NCI-H1694 treated with DMSO at 0.1 percent for 48 hours (cell line): ENCODE data around the gene FRRS1L.

Source experiments
- DNase-seq: peaks from one replicate; lab custom pipeline; 2025; lab: John Stamatoyannopoulos, UW

The FRRS1L gene

DNA sequence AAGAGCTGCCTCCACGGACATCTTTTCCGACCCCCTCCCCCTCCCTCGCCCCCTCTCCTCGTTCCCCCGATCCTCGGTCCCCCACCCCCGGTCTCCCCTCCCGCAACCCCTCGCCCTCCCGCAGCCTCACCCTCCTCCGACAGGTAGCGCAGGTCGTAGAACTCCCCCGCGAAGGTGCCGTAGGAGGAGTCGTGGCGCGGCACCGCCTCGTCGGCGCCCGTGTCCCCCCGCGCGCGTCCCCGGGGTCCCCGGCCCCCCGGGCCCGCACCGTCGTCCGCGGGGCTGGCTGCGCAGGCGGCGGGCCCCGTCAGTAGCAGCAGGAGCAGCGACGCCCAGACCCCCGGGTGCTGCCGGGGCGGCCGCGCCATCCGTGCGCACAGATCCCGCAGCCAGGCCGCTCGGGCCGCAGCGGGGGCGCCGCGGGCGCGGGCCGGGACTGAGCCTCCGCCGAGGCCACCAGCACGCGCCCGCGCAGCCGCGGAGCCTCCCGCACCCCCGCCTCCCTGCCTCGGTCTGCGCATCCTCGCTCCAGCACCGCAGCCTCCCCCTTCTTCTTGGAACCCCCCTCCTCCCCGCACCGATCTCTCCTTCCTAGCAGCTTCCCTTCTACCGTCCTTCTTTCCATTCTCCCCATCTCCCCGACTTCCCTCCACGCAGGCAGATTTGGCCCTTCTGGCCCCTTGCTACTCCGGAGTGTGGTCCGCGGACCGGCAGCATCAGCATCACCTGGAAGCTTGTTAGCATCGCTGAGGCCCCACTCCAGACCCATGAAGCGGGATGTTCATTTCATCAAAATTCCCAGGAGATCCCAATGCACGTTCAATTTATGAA, at the start of gene FRRS1L:
FRRS1L (minus strand) TSS at position 479 of the 831 bp plus-strand sequence; CDS start at position 368, 111 bp downstream.
- DNase-seq: no peak

DNA sequence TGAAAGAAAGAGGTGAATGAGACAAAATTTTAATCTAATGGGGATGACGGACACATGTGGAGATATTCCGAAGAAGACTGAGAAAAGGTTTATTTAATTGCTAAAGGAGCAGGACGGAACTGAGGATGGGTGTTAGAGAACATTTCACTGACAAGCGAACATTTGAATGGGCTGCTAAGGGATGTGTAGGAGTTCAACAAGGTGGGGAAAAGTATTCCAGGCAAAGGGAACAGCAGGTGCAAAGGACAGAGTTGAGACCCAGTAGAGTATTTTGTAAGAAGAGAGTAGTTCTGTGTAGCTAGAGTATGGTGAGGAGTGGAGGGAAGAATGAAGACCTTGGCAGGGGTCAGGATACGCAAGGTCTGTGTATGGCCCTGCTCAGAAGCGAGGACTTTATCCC, 47.4 kb upstream of the FRRS1L start:
- no peak for DNase-seq

DNA sequence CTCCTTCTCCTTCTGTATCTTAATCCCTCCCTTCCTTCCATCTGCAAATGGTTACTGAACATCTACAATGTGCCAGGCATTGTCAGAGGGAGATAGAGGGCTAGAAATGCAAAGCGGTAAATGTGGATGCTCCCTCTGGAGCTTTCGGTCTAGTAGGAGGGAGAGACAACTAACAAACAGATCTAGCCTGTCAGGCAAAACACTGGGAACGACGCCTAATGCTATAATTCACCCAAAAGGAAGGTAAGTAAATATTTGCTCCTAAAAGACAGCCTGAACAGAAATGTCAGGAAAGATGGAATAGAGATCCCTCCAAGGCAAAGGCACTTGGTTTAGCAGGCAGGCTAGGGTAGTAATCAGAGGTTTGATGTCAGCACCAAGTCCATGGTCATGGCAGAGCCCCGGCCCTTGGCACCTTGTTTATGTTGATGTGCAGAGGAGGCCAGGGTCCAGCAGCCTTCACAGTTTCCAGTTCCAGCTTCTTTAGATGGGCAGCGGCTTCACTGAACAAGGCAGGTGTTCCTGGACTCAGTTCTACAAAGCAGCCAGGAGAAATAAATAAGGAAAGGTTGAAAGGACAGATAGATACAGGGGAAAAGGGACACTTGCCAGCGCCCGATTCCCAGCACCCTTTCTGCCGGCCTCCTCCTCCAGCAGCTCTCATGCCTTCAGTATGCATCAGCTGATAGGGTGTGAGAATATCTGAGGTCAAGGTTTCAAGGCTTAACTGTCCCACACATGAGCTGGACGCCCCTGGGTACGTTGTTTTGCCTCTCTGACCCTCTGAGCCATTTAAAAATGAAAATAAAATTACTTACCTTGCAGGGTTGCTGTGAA, 46.5 kb upstream of the FRRS1L start:
- peak; percentile 2 for DNase-seq

DNA sequence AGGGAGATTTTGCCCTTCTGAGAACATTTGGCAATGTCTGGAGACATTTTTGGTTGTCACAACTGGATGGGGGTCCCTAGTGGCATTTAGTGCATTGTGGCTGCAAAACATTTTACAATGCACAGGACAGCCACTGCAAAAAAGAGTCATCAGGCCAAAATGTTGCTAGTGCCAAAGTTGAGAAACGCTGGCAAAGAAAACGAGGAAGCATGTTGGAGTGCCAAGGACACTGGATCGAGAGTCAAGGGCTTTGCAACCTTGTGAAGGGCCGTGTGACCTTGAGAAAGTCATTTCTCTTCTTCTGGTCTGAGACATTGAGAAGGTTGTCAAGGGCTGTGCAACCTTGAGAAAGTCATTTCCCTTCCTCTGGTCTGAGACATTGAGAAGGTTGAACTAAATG, 45.7 kb upstream of the FRRS1L start:
- DNase-seq: no peak

- no peak for DNase-seq
Measured at GRCh38 chr9:109206670-109207069, 39.6 kb upstream of the FRRS1L start.

DNA sequence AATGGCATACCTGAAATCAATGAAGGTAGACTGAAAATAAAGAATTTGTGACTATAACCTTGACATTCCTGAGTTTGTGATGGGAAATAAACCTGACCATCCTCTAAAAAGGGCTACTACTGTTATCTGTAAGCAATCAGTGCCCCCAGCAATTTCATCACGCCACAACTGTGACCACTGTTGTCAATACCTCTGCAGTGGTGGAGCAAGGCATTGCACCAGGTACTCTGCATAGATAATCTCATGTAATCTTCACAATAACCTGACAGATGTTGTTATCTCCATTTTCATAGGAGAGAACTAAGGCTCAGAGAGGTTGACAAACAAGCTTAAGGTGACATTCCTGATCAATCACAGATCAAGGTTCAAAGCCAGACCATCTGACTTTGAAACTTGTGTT, 38.5 kb upstream of the FRRS1L start:
- no peak for DNase-seq

DNA sequence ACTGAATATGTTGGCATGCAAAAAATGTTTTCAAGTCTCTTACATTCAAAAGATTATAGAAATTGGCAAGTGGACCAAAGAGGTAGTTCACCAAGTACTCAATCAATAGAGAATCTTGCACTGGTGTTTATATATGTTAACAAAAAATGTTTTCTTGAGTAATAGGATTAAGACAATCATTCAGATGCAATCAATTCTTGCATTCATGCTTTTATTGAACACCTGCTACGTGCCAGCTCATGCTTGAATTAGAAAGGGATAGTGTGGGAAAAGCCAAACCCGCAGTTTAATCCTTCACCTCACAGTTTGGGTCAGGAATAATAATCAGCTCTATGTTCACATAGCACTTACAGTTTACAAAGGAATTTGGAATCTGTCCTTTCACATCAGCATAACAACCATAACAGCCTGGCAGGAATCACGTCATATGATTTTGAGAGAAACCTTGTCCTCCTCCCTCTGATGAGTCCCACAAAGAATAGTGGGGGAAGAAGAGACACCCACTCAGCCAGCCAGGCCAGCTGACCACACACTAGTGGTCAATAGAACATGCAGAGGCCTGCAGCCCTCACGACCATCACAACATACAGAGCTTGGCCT, 36.8 kb upstream of the FRRS1L start:
- no peak for DNase-seq

GRCh38 chr9:109199676-109200075, 32.6 kb upstream of the FRRS1L start:
- no peak for DNase-seq

DNA sequence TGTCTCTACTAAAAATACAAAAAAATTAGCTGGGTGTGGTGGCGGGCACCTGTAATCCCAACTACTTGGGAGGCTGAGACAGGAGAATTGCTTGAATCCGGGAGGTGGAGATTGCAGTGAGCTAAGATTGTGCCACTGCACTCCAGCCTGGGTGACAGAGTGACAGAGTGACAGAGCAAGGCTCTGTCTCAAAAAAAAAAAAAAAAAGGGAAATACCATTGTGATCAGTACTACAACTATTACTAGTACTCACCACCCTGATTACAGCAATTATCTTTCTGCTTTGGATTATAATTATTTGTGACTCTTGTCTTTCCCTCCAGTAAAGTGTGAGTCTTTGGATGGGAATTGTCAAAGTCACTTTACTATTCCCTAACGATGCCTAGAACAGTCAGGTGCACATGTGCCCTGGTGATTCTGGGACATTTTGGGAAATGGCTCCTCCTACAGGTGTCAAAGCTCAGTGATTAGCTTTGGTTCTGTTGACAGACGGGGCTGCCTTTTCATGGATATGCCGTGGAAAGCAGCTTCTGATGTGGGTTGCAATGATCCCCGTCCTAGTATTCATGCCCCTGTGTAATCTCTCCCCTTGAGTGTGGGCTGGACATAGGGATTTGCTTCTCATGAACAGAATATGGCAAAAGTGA, 31.8 kb upstream of the FRRS1L start:
- DNase-seq: no peak

DNA sequence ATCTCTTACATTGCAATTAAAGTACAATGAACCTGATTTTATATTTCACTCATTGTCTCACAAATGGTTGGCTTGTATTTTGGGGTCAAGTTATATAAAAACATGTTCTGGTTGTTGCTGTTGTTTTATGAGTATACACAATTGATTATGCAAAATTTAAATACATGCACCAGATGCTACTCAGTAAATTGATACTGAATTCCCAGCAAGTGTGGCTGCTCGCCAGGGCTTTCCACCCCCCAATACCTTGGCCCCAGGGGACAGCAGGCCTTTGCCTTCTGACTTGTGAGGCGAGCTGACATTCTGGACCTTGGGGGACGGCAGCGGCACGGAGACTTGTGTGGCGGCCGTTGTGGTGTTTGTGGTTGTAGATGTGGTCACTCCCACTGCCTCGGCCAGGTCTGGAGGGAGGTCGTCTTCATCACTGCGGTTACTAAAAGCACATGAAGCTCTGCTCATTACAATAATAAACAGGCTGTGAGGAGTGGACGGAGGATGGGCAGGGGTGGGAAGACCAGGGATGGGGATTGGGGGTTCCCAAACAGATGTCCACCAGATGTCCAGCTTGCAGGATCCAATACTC, 27.0 kb upstream of the FRRS1L start:
- peak; percentile 18 for DNase-seq

- peak; percentile 32 for DNase-seq
Measured at GRCh38 chr9:109192732-109193361, 25.8 kb upstream of the FRRS1L start.

DNA sequence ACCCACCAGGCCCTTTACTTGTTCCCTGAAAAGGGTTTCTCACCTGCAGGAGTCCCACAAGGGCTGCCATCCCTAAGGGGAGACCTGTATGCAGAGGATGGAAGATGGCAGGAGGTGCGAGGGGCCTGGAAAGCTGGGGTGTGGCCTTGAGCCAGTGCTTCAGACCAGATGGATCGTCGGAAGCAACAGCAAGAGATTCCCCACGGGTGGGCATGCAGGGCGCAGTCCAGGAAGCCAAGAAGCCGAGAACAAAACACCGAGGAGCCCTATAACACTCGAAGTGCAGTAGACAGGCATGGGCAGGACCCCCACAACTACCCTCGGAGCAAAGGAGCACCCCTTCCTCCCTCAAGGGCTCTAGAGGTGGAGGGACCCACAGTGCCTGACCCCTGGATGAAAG, 24.7 kb upstream of the FRRS1L start:
- no peak for DNase-seq

- DNase-seq: no peak
Measured at GRCh38 chr9:109190151-109190550, 23.1 kb upstream of the FRRS1L start.

GRCh38 chr9:109186857-109187520, 19.9 kb upstream of the FRRS1L start:
- DNase-seq: no peak

DNA sequence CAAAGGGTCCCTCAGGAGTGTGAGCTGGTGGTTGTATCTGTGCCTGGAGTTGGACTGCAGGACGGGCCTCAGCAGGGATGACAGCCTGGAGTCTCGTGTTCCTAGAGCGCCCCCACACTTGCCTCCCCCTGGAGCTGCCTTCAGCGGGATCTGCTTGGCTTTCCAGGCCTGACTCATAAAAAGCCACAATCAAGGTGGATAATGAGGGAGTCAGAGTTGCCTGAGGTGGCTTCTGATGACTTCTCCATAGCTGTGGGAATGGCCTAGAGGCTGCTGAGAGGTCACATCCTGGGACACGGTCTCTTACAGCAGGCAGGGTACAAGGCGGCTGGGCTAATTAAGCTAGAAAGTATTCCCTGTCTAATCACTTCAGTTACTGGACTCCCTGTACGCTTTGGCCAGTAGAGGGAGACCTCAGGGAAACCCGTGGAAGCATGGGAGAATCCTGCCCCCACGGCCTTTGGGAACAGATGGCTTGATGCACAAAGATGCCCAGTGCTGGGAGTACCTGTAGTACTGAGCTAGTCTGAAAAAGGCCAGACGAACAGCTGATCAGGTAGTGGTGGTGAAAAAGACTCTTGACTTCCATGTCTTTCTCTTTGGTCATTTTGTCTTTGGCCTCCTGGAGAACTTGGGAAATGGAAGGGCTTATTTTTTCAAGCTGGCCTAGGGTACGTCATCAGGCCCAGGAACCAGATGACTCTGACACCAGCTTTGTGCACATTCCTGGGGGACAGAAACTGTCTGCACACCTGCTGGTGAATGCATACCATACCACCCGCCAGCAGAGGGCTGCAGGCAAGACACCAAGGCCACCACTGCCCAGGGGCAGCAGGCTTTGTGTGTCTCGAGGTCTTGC, 16.1 kb upstream of the FRRS1L start:
- DNase-seq: peak; percentile 15

DNA sequence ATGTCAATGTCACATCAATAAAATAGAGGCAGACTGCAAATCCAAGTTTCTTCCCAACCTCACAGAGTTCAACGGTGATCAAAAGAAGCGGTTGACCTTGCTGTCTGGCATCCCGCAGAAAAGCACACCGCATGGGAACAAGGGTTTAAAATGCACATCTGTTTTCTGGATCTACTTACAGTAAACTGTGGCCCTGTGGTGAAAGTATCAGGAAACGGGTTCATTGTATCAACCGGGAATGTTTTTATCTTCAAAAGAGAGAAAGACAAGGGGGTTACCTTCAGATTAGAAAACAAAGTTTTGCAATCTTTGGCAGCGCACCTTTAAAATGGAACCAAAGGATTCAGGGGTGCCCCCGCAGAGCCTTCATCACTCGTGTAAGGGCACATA, 15.5 kb upstream of the FRRS1L start:
- no peak for DNase-seq

- no peak for DNase-seq
Measured at GRCh38 chr9:109181284-109181683, 14.2 kb upstream of the FRRS1L start.

DNA sequence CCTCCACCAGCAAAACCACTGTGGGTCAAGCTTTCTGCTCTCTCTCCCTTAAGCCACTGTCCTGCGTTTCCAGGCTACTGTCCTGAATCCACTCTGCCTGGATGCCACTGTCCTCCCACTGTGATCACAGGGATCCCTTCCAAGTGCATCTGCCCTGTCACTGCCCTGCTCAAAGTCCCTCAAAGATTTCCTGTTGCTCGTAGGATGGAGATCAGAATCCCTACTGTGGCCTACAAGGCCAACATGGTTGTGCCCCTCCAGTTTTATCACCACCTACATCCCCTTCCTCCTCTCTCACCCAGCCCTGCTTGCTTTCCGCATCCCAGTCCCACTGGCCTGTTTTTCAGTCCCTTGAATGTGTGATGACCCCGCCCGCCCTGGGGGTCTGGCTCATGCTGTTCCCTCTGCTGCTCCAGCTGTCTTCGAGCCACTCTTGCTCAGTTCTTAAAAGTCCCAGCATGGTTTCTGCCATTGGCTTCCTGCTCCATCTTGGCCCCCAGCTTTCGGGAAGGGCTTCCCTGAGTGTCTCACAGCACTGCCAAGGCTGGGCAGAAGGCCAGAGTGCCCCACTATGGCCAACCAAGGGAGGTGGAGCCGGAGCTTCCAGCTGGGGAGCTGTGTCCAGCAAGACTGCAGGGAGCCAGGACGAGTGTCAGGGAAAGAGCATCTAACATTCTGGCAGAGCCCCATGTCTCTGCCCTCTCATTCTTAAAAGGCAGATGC, 12.9 kb upstream of the FRRS1L start:
- no peak for DNase-seq

- no peak for DNase-seq
Measured at GRCh38 chr9:109176963-109177362, 9.9 kb upstream of the FRRS1L start.
